HFFc6 (cell line): ENCODE data around the gene MAN2B2. TPM values are rescaled to one million over a fixed set of nuclear protein-coding genes. Genes with fewer than 3 reads are reported as not detected.

Source experiments
- DNase-seq: peaks from one replicate; pipeline ENCODE4 v3.0.0-alpha.2; 2018
- H3K27ac Mint-ChIP-seq: 2 replicates; pipeline ENCODE4 v1.8.0; 2020; ENCODE audit warnings: mild to moderate bottlenecking, mixed read lengths
- H3K27me3 Mint-ChIP-seq: 2 replicates; pipeline ENCODE4 v1.8.0; 2021; ENCODE audit warnings: mild to moderate bottlenecking, moderate library complexity, mixed read lengths; ENCODE audit not compliant: insufficient read depth
- H3K36me3 Mint-ChIP-seq: 2 replicates; pipeline ENCODE4 v1.8.0; 2021; ENCODE audit warnings: low read depth, mixed read lengths
- H3K4me1 Mint-ChIP-seq: 2 replicates; pipeline ENCODE4 v1.8.0; 2020; ENCODE audit warnings: low read depth, mixed read lengths
- H3K4me3 Mint-ChIP-seq: 2 replicates; pipeline ENCODE4 v1.8.0; 2020; ENCODE audit warnings: mild to moderate bottlenecking, moderate library complexity, mixed read lengths
- H3K9me3 Mint-ChIP-seq: 2 replicates; pipeline ENCODE4 v1.8.0; 2020; ENCODE audit warnings: mild to moderate bottlenecking, mixed read lengths
- total RNA-seq, 6 experiments: library from RNA; stranded (reverse); fragmentation: NEBNext Ultra II Directional; extraction: Animal tissue kit (Norgen Biotek cat#: 25700); gene quantifications; 2 replicates in 1 of 6; 3 replicates in 5 of 6; pipeline ENCODE4 v1.2.3, GENCODE V29; 2021
- TF ChIP-seq, protein P1 (sequence below): fragments of 200-600 bp; sonication (generic); IDR thresholded peaks from 2 replicates; pipeline ENCODE4 v1.5.0; 2021; ENCODE audit warnings: antibody characterized with exemption, mild to moderate bottlenecking

MAN2B2 gene
- total RNA-seq, 6 experiments from 2014 or later: 35.8 to 44.5 (median 40.5) TPM

GRCh38 chr4:6592804-6593563 lies 18.0 kb downstream of the MAN2B2 start:
- Mint-ChIP-seq H3K4me1 (peaks cover 8% of the 10 kb centered on the region; the same call in 1 of the 2 replicates), H3K9me3 (no peaks in the 10 kb centered on the region), H3K27ac (no peak overlapping the region), H3K4me3 (no peak overlapping the region), H3K27me3 (no peaks in the 10 kb centered on the region; the same call in 1 of the 2 replicates), H3K36me3 (peaks cover 7% of the 10 kb centered on the region; the same call in 1 of the 2 replicates)
- no peak for DNase-seq
- TF ChIP-seq, protein P1, sequence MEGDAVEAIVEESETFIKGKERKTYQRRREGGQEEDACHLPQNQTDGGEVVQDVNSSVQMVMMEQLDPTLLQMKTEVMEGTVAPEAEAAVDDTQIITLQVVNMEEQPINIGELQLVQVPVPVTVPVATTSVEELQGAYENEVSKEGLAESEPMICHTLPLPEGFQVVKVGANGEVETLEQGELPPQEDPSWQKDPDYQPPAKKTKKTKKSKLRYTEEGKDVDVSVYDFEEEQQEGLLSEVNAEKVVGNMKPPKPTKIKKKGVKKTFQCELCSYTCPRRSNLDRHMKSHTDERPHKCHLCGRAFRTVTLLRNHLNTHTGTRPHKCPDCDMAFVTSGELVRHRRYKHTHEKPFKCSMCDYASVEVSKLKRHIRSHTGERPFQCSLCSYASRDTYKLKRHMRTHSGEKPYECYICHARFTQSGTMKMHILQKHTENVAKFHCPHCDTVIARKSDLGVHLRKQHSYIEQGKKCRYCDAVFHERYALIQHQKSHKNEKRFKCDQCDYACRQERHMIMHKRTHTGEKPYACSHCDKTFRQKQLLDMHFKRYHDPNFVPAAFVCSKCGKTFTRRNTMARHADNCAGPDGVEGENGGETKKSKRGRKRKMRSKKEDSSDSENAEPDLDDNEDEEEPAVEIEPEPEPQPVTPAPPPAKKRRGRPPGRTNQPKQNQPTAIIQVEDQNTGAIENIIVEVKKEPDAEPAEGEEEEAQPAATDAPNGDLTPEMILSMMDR: no peak

GRCh38 chr4:6594341-6594740 lies 19.4 kb downstream of the MAN2B2 start:
- Mint-ChIP-seq H3K4me3 (no peak overlapping the region), H3K9me3 (no peaks in the 10 kb centered on the region), H3K27me3 (no peaks in the 10 kb centered on the region; the same call in 1 of the 2 replicates), H3K4me1 (peaks cover 8% of the 10 kb centered on the region; the same call in 1 of the 2 replicates), H3K27ac (no peak overlapping the region), H3K36me3 (peaks cover 7% of the 10 kb centered on the region; the same call in 1 of the 2 replicates)
- TF ChIP-seq, protein P1: no peak
- no peak for DNase-seq

DNA sequence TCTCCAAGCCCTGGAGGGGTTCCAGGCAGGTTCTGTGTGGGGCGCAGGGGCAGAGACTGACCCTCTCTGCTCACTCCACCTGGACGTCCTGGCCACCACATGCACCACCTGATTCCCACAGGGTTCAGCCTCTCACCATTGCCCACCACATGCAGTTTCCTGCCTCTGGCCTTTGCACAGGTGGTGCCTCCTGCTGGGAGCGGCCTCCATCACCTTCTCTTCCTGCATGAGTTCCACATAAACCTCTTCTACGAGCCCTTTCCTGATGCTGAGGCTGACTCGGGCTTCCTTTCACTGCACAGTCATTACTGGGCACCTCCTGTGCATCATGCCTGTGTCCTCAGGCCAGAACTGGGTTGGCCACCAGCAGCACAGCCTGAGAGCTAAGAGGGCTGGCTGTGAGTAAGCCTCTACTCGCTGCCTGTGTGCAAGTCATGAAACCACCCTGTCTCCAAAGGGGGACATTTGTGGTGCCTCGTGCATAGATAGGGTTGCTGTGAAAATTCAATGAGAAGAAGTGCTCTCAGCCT lies 19.9 kb downstream of the MAN2B2 start:
- peak; percentile 43 for DNase-seq
- Mint-ChIP-seq H3K27me3 (no peaks in the 10 kb centered on the region; the same call in 1 of the 2 replicates), H3K4me1 (peaks cover 8% of the 10 kb centered on the region; the same call in 1 of the 2 replicates), H3K4me3 (no peak overlapping the region), H3K9me3 (no peaks in the 10 kb centered on the region), H3K36me3 (peaks cover 7% of the 10 kb centered on the region; the same call in 1 of the 2 replicates), H3K27ac (peak overlapping the region; percentile 6)
- TF ChIP-seq, protein P1: no peak

DNA sequence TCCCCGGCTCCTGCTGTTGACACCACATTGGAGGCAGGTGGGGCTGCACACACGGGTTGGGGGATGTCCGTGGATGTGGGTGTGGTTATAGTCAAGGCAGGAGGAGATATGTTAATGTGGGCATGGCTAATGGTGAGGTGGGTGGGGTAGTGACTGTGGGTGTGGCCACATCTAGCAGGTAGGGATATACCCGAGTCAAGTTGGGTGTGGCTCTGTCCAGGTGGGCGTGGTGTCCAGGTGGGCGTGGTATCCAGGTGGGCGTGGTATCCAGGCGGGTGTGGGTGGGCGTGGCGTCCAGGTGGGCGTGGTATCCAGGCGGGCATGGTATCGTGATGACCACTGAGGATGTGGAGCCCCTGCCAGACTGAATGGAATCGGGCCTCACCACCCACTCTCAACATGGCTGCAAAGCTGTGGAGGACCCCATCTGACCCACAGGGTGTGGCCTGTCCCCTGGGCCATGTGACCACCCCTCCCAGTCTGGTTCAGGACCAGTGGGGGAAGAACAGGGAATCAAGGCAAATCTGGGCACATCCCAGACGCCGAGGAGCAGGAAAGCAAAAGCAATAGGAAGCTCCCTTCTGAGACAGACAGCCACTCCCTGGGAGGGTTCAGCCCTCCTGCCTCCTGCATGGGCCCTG lies 21.0 kb downstream of the MAN2B2 start:
- no peaks in the 10 kb centered on the region; the same call in 1 of the 2 replicates for H3K27me3 Mint-ChIP-seq
- no peak overlapping the region for H3K4me3 Mint-ChIP-seq
- peaks cover 8% of the 10 kb centered on the region; the same call in 1 of the 2 replicates for H3K4me1 Mint-ChIP-seq
- no peak overlapping the region for H3K27ac Mint-ChIP-seq
- H3K36me3 Mint-ChIP-seq: peaks cover 7% of the 10 kb centered on the region; the same call in 1 of the 2 replicates
- DNase-seq: no peak
- TF ChIP-seq, protein P1: no peak
- no peaks in the 10 kb centered on the region for H3K9me3 Mint-ChIP-seq

DNA sequence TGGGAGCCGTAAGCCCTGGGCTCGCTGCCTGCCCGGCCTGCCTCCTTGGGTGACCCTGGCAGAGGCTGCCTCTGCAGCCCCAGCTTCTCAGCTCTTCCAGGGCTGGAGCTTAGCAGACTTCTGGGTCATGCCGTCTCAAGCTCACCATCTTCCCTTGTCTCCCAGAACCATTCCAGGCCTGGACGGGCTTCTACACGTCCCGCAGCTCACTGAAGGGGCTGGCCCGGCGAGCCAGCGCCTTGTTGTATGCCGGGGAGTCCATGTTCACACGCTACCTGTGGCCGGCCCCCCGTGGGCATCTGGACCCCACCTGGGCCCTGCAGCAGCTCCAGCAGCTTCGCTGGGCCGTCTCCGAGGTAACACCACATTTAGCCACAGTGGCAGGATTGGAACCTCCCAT lies 22.0 kb downstream of the MAN2B2 start:
- Mint-ChIP-seq H3K36me3 (peaks cover 7% of the 10 kb centered on the region), H3K4me1 (peaks cover 8% of the 10 kb centered on the region; the same call in 1 of the 2 replicates), H3K9me3 (no peaks in the 10 kb centered on the region), H3K27me3 (no peaks in the 10 kb centered on the region; the same call in 1 of the 2 replicates), H3K27ac (no peak overlapping the region), H3K4me3 (no peak overlapping the region)
- DNase-seq: no peak
- TF ChIP-seq, protein P1: no peak
